ENCODE results near the gene FAM234A.
A peak's percentile ranks its signal among the peaks of the same experiment; 100 is the strongest.
"Not testable (repeated sequence)": the region's sequence is repeated elsewhere in the genome, so short reads cannot be mapped to it uniquely, and the experiment has no call there.

The FAM234A gene

GRCh38 chr16:211631-212180 lies 22.9 kb upstream of the FAM234A start:
- H3K27me3 ChIP-seq (ENCODE audit: insufficient read depth, low read length); H3K27ac ChIP-seq (ENCODE audit: low read depth, low read length, poor library complexity, severe bottlenecking); H3K9me2 ChIP-seq (ENCODE audit: low read depth, low read length); H4K20me1 ChIP-seq (ENCODE audit: insufficient read depth, low read length); H3K79me2 ChIP-seq (ENCODE audit: insufficient read depth, low read length); H3K4me1 ChIP-seq (ENCODE audit: insufficient read depth, low read length, severe bottlenecking); H3K9ac ChIP-seq (ENCODE audit: low read length); H2AFZ ChIP-seq (ENCODE audit: low read length); H3K4me3 ChIP-seq (ENCODE audit: low read depth, low read length, poor library complexity, severe bottlenecking); H3F3A ChIP-seq (ENCODE audit: insufficient read depth, low read length); H3K4me2 ChIP-seq (ENCODE audit: low read length); H3K9me3 ChIP-seq (ENCODE audit: low read length): not testable (repeated sequence)
- peaks cover 94% of the 10 kb centered on the region for H3K36me3 ChIP-seq (ENCODE audit: insufficient read depth, low read length)

DNA sequence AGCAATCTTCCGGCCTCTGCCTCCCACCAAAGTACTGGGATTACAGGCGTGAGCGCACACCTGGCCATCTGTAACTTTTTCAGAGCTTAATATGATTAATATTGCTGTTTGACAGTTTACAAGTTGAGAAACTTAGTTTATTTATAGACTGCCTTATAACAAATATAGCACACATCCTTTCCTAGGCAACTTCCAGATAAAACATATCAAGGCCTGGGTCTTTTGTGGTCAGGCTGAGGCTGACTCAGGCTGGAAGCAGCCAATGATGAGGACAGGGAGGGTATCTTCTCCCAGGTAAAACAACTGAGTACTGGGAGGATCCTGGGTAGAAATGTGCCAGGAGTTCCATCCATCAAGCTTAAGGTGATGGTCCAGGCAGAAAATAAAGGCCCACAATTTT lies 21.6 kb upstream of the FAM234A start:
- H3K9me2 ChIP-seq (ENCODE audit: low read depth, low read length), result no peaks in the 10 kb centered on the region
- H2AFZ ChIP-seq (ENCODE audit: low read length), result no peak overlapping the region
- no peaks in the 10 kb centered on the region for H4K20me1 ChIP-seq (ENCODE audit: insufficient read depth, low read length)
- TF ChIP-seq CTCF (IDR thresholded peaks at IDR 0.05; ENCODE audit: low read length) (no peak), EZH2 (IDR thresholded peaks at IDR 0.05; ENCODE audit: borderline replicate concordance, low read length) (no peak)
- H3K9me3 ChIP-seq (ENCODE audit: low read length), result no peaks in the 10 kb centered on the region
- no peak overlapping the region for H3K9ac ChIP-seq (ENCODE audit: low read length)
- no peaks in the 10 kb centered on the region; the same call in 1 of the 2 replicates for H3K79me2 ChIP-seq (ENCODE audit: insufficient read depth, low read length)
- H3F3A ChIP-seq (ENCODE audit: insufficient read depth, low read length), result no peaks in the 10 kb centered on the region
- no peaks in the 10 kb centered on the region for H3K4me1 ChIP-seq (ENCODE audit: insufficient read depth, low read length, severe bottlenecking)
- H3K4me3 ChIP-seq (ENCODE audit: low read depth, low read length, poor library complexity, severe bottlenecking), result no peak overlapping the region
- no peaks in the 10 kb centered on the region for H3K27me3 ChIP-seq (ENCODE audit: insufficient read depth, low read length)
- H3K36me3 ChIP-seq (ENCODE audit: insufficient read depth, low read length), result peaks cover 92% of the 10 kb centered on the region
- no peak overlapping the region for H3K27ac ChIP-seq (ENCODE audit: low read depth, low read length, poor library complexity, severe bottlenecking)
- H3K4me2 ChIP-seq (ENCODE audit: low read length), result no peak overlapping the region

DNA sequence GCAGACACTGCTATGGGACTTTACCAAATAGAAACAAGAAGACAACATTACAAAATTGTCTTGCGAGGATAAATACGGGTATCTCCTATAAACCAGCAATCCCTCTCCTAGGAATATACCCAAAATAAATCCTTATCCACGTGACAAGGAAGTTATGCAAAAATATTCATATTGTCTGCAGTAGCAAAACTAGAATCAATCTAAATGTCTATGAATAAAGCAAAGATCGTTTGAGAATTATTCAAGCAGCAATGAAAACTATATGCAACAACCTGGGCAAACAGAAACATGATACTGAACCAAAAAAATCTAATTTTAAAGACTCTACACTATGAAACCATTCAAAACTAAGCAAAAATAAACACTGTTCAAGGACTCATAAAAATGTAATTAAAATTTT lies 14.6 kb upstream of the FAM234A start:
- Histone ChIP-seq H3K4me2 (ENCODE audit: low read length) (no peak overlapping the region), H4K20me1 (ENCODE audit: insufficient read depth, low read length) (no peaks in the 10 kb centered on the region), H3K79me2 (ENCODE audit: insufficient read depth, low read length) (no peaks in the 10 kb centered on the region; the same call in 1 of the 2 replicates), H2AFZ (ENCODE audit: low read length) (no peak overlapping the region), H3K9ac (ENCODE audit: low read length) (no peak overlapping the region), H3K4me1 (ENCODE audit: insufficient read depth, low read length, severe bottlenecking) (no peaks in the 10 kb centered on the region), H3K27ac (ENCODE audit: low read depth, low read length, poor library complexity, severe bottlenecking) (no peak overlapping the region), H3K4me3 (ENCODE audit: low read depth, low read length, poor library complexity, severe bottlenecking) (no peak overlapping the region), H3K9me2 (ENCODE audit: low read depth, low read length) (no peaks in the 10 kb centered on the region), H3F3A (ENCODE audit: insufficient read depth, low read length) (no peaks in the 10 kb centered on the region), H3K27me3 (ENCODE audit: insufficient read depth, low read length) (no peaks in the 10 kb centered on the region), H3K9me3 (ENCODE audit: low read length) (no peaks in the 10 kb centered on the region), H3K36me3 (ENCODE audit: insufficient read depth, low read length) (peaks cover 88% of the 10 kb centered on the region)
- TF ChIP-seq EZH2 (IDR thresholded peaks at IDR 0.05; ENCODE audit: borderline replicate concordance, low read length) (no peak), CTCF (IDR thresholded peaks at IDR 0.05; ENCODE audit: low read length) (no peak)

DNA sequence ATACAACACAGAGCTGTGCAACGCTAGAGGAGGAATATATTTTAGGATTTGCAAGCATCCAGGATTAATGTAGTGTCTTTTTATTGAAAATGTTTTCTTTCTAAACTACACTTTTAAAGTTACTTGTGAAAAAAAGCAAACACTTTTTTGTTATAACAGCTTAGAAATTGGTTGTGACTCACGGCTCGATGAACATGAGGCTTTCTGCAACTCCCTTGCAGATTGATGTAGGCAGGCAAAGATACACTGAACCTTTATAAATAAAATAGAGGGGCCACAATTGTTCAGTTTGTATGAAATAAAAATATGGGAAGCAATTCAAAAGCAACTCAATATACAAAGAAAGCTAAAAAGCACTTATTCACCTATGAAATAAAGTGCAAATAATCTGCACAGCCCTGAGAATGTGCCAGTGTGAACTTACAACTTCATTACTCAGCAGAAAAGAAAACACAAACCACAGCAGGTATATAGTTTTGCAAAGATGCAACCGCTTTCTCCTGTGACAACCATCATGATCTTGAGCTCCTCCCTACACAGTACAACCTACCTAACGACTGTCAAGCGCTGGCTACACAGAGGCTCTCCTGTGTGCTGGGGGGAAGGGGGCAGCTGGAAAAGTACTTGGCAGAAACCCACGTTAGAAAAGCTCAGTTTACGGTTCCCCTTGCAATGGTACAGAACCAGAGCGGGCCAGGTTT lies 6.3 kb upstream of the FAM234A start:
- H3K4me3 ChIP-seq (ENCODE audit: low read depth, low read length, poor library complexity, severe bottlenecking), result peak overlapping the region; percentile 93
- no peaks in the 10 kb centered on the region for H3K9me3 ChIP-seq (ENCODE audit: low read length)
- peaks cover 48% of the 10 kb centered on the region for H3K36me3 ChIP-seq (ENCODE audit: insufficient read depth, low read length)
- H3K4me2 ChIP-seq (ENCODE audit: low read length), result peak overlapping the region; percentile 83
- H3K4me1 ChIP-seq (ENCODE audit: insufficient read depth, low read length, severe bottlenecking), result peaks cover 26% of the 10 kb centered on the region
- H3K79me2 ChIP-seq (ENCODE audit: insufficient read depth, low read length), result peaks cover 32% of the 10 kb centered on the region
- TF ChIP-seq CTCF (IDR thresholded peaks at IDR 0.05; ENCODE audit: low read length), result no peak
- TF ChIP-seq EZH2 (IDR thresholded peaks at IDR 0.05; ENCODE audit: borderline replicate concordance, low read length), result no peak
- no peaks in the 10 kb centered on the region for H3K27me3 ChIP-seq (ENCODE audit: insufficient read depth, low read length)
- H3K9ac ChIP-seq (ENCODE audit: low read length), result peak overlapping the region; percentile 95
- no peaks in the 10 kb centered on the region for H3F3A ChIP-seq (ENCODE audit: insufficient read depth, low read length)
- H4K20me1 ChIP-seq (ENCODE audit: insufficient read depth, low read length), result no peaks in the 10 kb centered on the region
- H3K9me2 ChIP-seq (ENCODE audit: low read depth, low read length), result no peaks in the 10 kb centered on the region
- peak overlapping the region; percentile 23 for H3K27ac ChIP-seq (ENCODE audit: low read depth, low read length, poor library complexity, severe bottlenecking)
- no peak overlapping the region for H2AFZ ChIP-seq (ENCODE audit: low read length)

Measured in OCI-LY1 (cell line).